Keratinocyte (primary cell): Measurements from ENCODE around the gene ACSL3. TPM values are rescaled to one million over a fixed set of nuclear protein-coding genes. Genes with fewer than 3 reads are reported as not detected.

Experiments
- DNase-seq: peaks from one replicate; pipeline ENCODE4 v3.0.0-alpha.2; 2011; ENCODE audit warnings: low read depth, missing footprints, low spot score
- FAIRE-seq: peaks from 2 replicates; lab custom pipeline; 2011; peaks lifted over from hg19 to GRCh38; lab: Jason Lieb, UNC
- H2AFZ ChIP-seq: 2 replicates; pipeline ENCODE4 v1.6.0; 2012; ENCODE audit warnings: low read length, control low read depth, inconsistent platforms; ENCODE audit not compliant: control insufficient read depth
- H3K27ac ChIP-seq: 2 replicates; pipeline ENCODE4 v1.5.1; 2011; ENCODE audit warnings: low read length; ENCODE audit not compliant: control insufficient read depth, insufficient read depth
- H3K27me3 ChIP-seq: 3 replicates; pipeline ENCODE4 v1.6.0; 2011; ENCODE audit warnings: low read length; ENCODE audit not compliant: control insufficient read depth, insufficient read depth; ENCODE audit errors: extremely low read depth
- H3K36me3 ChIP-seq, 2 experiments: 2 replicates in 1 of 2; 3 replicates in 1 of 2; pipeline ENCODE4 v1.5.1; 2011; ENCODE audit warnings: low read length in 2 of 2, mild to moderate bottlenecking in 1 of 2; ENCODE audit not compliant: control insufficient read depth in 2 of 2, insufficient read depth in 2 of 2; ENCODE audit errors: extremely low read depth in 1 of 2
- H3K4me1 ChIP-seq: 3 replicates; pipeline ENCODE4 v1.5.1; 2011; ENCODE audit warnings: low read length; ENCODE audit not compliant: control insufficient read depth, insufficient read depth; ENCODE audit errors: extremely low read depth
- H3K4me2 ChIP-seq: 3 replicates; pipeline ENCODE4 v1.6.0; 2011; ENCODE audit warnings: low read depth, low read length; ENCODE audit not compliant: control insufficient read depth, insufficient read depth; ENCODE audit errors: extremely low read depth
- H3K4me3 ChIP-seq, 3 experiments: fragments of 200-600 bp in 1 of 3; sonication (generic) in 1 of 3; 2 replicates in 2 of 3; 3 replicates in 1 of 3; pipeline ENCODE4 v1.5.1; 2011 to 2016; ENCODE audit warnings: low read length in 3 of 3, mild to moderate bottlenecking in 3 of 3, control low read depth in 2 of 3, inconsistent platforms in 1 of 3, low read depth in 1 of 3, mixed read lengths in 1 of 3, mixed run types in 1 of 3, moderate library complexity in 1 of 3; ENCODE audit not compliant: control insufficient read depth in 2 of 3, insufficient read depth in 2 of 3; ENCODE audit errors: extremely low read depth in 1 of 3
- H3K79me2 ChIP-seq: 2 replicates; pipeline ENCODE4 v1.6.0; 2012; ENCODE audit warnings: low read length; ENCODE audit not compliant: control insufficient read depth, insufficient read depth
- H3K9ac ChIP-seq: 3 replicates; pipeline ENCODE4 v1.6.0; 2011; ENCODE audit warnings: low read length; ENCODE audit not compliant: control insufficient read depth, insufficient read depth; ENCODE audit errors: extremely low read depth
- H3K9me1 ChIP-seq: 3 replicates; pipeline ENCODE4 v1.6.0; 2011; ENCODE audit warnings: low read length; ENCODE audit not compliant: control insufficient read depth, insufficient read depth; ENCODE audit errors: extremely low read depth
- H3K9me3 ChIP-seq: 2 replicates; pipeline ENCODE4 v1.5.1; 2012; ENCODE audit warnings: low read depth, low read length; ENCODE audit not compliant: control insufficient read depth
- H4K20me1 ChIP-seq: 3 replicates; pipeline ENCODE4 v1.6.0; 2011; ENCODE audit warnings: low read length; ENCODE audit not compliant: control insufficient read depth, insufficient read depth; ENCODE audit errors: extremely low read depth
- EZH2 ChIP-seq: IDR thresholded peaks from one replicate; pipeline ENCODE4 v1.6.1; 2012; ENCODE audit warnings: inconsistent platforms, mild to moderate bottlenecking, low read length, moderate library complexity
- dilution Hi-C: fragments of 300-500 bp; cut with MboI; formaldehyde crosslinking; loops from one replicate; pipeline ENCODE4 v1.7.0; 2020; ENCODE audit warnings: low sequenced_read_pairs; ENCODE audit not compliant: extremely low pct_ligation_motif_present
- polyA plus RNA-seq, 5 experiments: library from polyadenylated mRNA; depleted of rRNA in 3 of 5; stranded (reverse) in 3 of 5; stranded (forward) in 1 of 5; unstranded in 1 of 5; fragments of >200 nt; gene quantifications; 1 replicate in 1 of 5; 2 replicates in 3 of 5; 3 replicates in 1 of 5; pipeline versions ENCODE4 v1.2.1 to v1.2.3, GENCODE V29; 2011 to 2012; ENCODE audit warnings: missing spikeins in 2 of 5, low read depth in 1 of 5, low replicate concordance in 1 of 5
- TF ChIP-seq, protein P1 (sequence below), 3 experiments: IDR thresholded peaks in 1 of 3; conservative IDR thresholded peaks in 1 of 3; optimal IDR thresholded peaks in 1 of 3; 2 replicates in 2 of 3; 3 replicates in 1 of 3; pipeline versions ENCODE3 to v1.5.1; 2011; ENCODE audit warnings: low read length in 3 of 3, mild to moderate bottlenecking in 3 of 3, moderate library complexity in 2 of 3, control low read depth in 1 of 3, inconsistent platforms in 1 of 3; ENCODE audit not compliant: insufficient read depth in 2 of 3; ENCODE audit errors: extremely low read depth in 1 of 3

ACSL3 gene
- polyA plus RNA-seq, 1 donor (not counting 4 experiments of a cell fraction or from before 2014, with no cell fraction given) = 197 TPM

DNA sequence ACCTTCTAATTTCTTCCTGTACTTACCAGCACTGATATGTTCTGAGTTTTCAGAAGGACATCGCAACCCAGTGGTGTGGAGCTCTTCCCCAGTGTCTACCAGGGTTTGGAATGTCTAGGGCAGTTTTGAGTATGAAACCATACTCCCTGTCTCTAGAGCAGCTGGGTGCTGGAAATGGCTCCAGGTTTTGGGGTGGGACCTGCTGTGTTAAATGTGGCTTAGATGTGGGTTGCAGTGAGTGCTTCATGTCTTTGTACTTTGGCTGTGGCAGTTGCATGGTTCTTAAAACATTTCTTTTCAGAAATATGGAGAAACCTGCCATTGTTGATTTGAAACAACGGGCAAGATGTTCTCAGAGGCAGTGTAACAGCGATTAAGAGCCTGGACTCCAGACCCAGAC, 48.5 kb downstream of the ACSL3 start:
- Histone ChIP-seq H2AFZ (no peak overlapping the region), H3K4me2 (no peak overlapping the region), H3K27me3 (no peaks in the 10 kb centered on the region), H4K20me1 (peaks cover 15% of the 10 kb centered on the region), H3K27ac (no peak overlapping the region), H3K9me3 (no peaks in the 10 kb centered on the region), H3K79me2 (peaks cover 95% of the 10 kb centered on the region), H3K9me1 (no peaks in the 10 kb centered on the region), H3K4me1 (no peaks in the 10 kb centered on the region), H3K9ac (no peak overlapping the region), H3K4me3 (no peak overlapping the region), H3K36me3 (peaks cover 19 to 26% of the 10 kb centered on the region in 2 experiments)
- dilution Hi-C loops = no loop called here
- no peak for FAIRE-seq
- DNase-seq = no peak
- no peak for TF ChIP-seq EZH2
- TF ChIP-seq, protein P1, sequence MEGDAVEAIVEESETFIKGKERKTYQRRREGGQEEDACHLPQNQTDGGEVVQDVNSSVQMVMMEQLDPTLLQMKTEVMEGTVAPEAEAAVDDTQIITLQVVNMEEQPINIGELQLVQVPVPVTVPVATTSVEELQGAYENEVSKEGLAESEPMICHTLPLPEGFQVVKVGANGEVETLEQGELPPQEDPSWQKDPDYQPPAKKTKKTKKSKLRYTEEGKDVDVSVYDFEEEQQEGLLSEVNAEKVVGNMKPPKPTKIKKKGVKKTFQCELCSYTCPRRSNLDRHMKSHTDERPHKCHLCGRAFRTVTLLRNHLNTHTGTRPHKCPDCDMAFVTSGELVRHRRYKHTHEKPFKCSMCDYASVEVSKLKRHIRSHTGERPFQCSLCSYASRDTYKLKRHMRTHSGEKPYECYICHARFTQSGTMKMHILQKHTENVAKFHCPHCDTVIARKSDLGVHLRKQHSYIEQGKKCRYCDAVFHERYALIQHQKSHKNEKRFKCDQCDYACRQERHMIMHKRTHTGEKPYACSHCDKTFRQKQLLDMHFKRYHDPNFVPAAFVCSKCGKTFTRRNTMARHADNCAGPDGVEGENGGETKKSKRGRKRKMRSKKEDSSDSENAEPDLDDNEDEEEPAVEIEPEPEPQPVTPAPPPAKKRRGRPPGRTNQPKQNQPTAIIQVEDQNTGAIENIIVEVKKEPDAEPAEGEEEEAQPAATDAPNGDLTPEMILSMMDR (optimal IDR thresholded peaks at IDR 0.05 in 1 of 3, IDR thresholded peaks at IDR 0.05 in 1 of 3, conservative IDR thresholded peaks at IDR 0.05 in 1 of 3; ENCODE audit: extremely low read depth in 1 of 3, insufficient read depth in 2 of 3, low read length in 3 of 3) = no peak

DNA sequence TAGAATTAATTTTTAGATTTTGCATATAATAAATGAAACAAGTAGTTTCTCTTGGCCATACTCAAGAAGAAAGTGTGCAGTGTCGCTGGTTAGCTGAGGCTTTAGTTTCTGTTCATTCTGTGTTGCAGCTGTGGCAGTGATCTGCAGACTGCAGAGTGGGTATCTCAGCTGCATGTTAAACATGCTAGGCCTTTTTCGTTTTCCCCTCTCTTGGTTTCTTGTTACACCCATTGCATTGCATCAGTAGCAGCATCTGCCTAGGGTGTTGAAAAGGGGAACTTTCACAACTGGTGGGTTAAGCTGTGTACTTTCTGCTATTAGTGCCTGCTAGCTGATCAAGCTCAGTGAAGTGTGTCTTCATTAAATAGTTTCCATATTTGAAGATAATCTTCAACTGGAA, 51.3 kb downstream of the ACSL3 start:
- no peak overlapping the region for H3K9ac ChIP-seq
- dilution Hi-C loops = no loop called here
- H3K79me2 ChIP-seq = peaks cover 81% of the 10 kb centered on the region
- H2AFZ ChIP-seq = no peak overlapping the region
- no peak overlapping the region for H3K27ac ChIP-seq
- H3K4me2 ChIP-seq = no peak overlapping the region
- TF ChIP-seq, protein P1 (optimal IDR thresholded peaks at IDR 0.05 in 1 of 3, IDR thresholded peaks at IDR 0.05 in 1 of 3, conservative IDR thresholded peaks at IDR 0.05 in 1 of 3; ENCODE audit: extremely low read depth in 1 of 3, insufficient read depth in 2 of 3, low read length in 3 of 3) = no peak
- TF ChIP-seq EZH2 = no peak
- H3K9me3 ChIP-seq = no peaks in the 10 kb centered on the region
- H3K9me1 ChIP-seq = no peaks in the 10 kb centered on the region
- no peak overlapping the region for H3K4me3 ChIP-seq
- DNase-seq (no peak), FAIRE-seq (no peak)
- peaks cover 8% of the 10 kb centered on the region for H4K20me1 ChIP-seq
- no peaks in the 10 kb centered on the region for H3K27me3 ChIP-seq
- peaks cover 17 to 18% of the 10 kb centered on the region in 2 experiments for H3K36me3 ChIP-seq
- H3K4me1 ChIP-seq = no peaks in the 10 kb centered on the region
